Peyer's patch (tissue), 4 donors: ENCODE measurements around the gene SGCA.

ENCODE experiments used
- CTCF ChIP-seq, 6 experiments: fragments of 450-650 bp in 4 of 6; fragments of 200-600 bp in 2 of 6; sonication (generic) in 1 of 6; IDR thresholded peaks; one replicate each; pipeline ENCODE4 v1.5.1; 2017 to 2019; ENCODE audit warnings: antibody characterized with exemption in 6 of 6, mild to moderate bottlenecking in 3 of 6, moderate library complexity in 1 of 6
- POLR2A ChIP-seq, 2 donors: fragments of 450-650 bp; IDR thresholded peaks; one replicate each; pipeline ENCODE4 v1.5.1; 2017; ENCODE audit warnings: antibody characterized with exemption in 2 of 2, mild to moderate bottlenecking in 2 of 2, moderate library complexity in 2 of 2

GRCh38 chr17:50137042-50137441, 28.8 kb upstream of the SGCA start:
- TF ChIP-seq POLR2A (IDR thresholded peaks at IDR 0.05) (no peak), CTCF (IDR thresholded peaks at IDR 0.05) (no peak)
